Natural killer cell (primary cell): ENCODE results near the gene EEPD1. TPM values are rescaled to one million over a fixed set of nuclear protein-coding genes. Genes with fewer than 3 reads are reported as not detected.
"Not testable (repeated sequence)": the region's sequence is repeated elsewhere in the genome, so short reads cannot be mapped to it uniquely, and the experiment has no call there.

Experiments
- ATAC-seq, 3 donors: fragments of 150-1000 bp in 2 of 3; fragments of 200-7000 bp in 1 of 3; cut with Tn5 transposase; 1 replicate in 1 of 3; 2 replicates in 2 of 3; pipeline ENCODE4 v1.10.0; 2021; ENCODE audit warnings: mild to moderate bottlenecking in 2 of 3, moderate library complexity in 2 of 3
- DNase-seq, 2 donors: peaks; one replicate each; pipeline versions ENCODE4 v3.0.0 to v3.0.0-alpha.2; 2013 to 2021; ENCODE audit warnings: mixed read lengths in 1 of 2
- H3K27ac ChIP-seq: one replicate; pipeline ENCODE4 v1.5.1; 2013; ENCODE audit warnings: mild to moderate bottlenecking, low read length
- H3K27me3 ChIP-seq: one replicate; pipeline ENCODE4 v1.6.1; 2013; ENCODE audit warnings: low read length; ENCODE audit not compliant: control insufficient read depth, insufficient read depth
- H3K36me3 ChIP-seq: one replicate; pipeline ENCODE4 v1.6.1; 2013; ENCODE audit warnings: low read length; ENCODE audit not compliant: control insufficient read depth, insufficient read depth
- H3K4me1 ChIP-seq: one replicate; pipeline ENCODE4 v1.6.1; 2013; ENCODE audit warnings: low read length; ENCODE audit not compliant: control insufficient read depth, insufficient read depth
- H3K4me3 ChIP-seq: one replicate; pipeline ENCODE4 v1.5.1; 2013; ENCODE audit warnings: low read length
- H3K9me3 ChIP-seq: one replicate; pipeline ENCODE4 v1.6.1; 2013; ENCODE audit warnings: low read length; ENCODE audit not compliant: control insufficient read depth, insufficient read depth
- H3K27ac Mint-ChIP-seq, 2 donors: one replicate each; pipeline ENCODE4 v1.8.0; 2022; ENCODE audit warnings: mild to moderate bottlenecking in 2 of 2, mixed read lengths in 2 of 2, moderate library complexity in 1 of 2
- H3K27me3 Mint-ChIP-seq, 2 donors: one replicate each; pipeline ENCODE4 v1.8.0; 2022; ENCODE audit warnings: low read depth in 2 of 2, mixed read lengths in 2 of 2
- H3K36me3 Mint-ChIP-seq: one replicate; pipeline ENCODE4 v1.8.0; 2022; ENCODE audit warnings: mixed read lengths
- H3K4me1 Mint-ChIP-seq, 2 donors: one replicate each; pipeline ENCODE4 v1.8.0; 2022; ENCODE audit warnings: mixed read lengths in 2 of 2
- H3K4me3 Mint-ChIP-seq: one replicate; pipeline ENCODE4 v1.8.0; 2022; ENCODE audit warnings: mild to moderate bottlenecking, moderate library complexity, mixed read lengths
- H3K9me3 Mint-ChIP-seq, 2 donors: one replicate each; pipeline ENCODE4 v1.8.0; 2022; ENCODE audit warnings: mixed read lengths in 2 of 2
- WGBS: methylation state at CpG from one replicate; pipeline ENCODE4 v1.1.7; 2013; ENCODE audit warnings: missing lambda C conversion rate; ENCODE audit not compliant: insufficient coverage; 5-methylcytosine and 5-hydroxymethylcytosine counted together
- intact Hi-C: fragments of 100-400 bp; cut with micrococcal nuclease; formaldehyde crosslinking; loops from one replicate; pipeline ENCODE4 v1.14.2; 2022
- total RNA-seq, 4 donors: library from RNA; stranded (reverse); fragments of 120-200 nt in 1 of 4; gene quantifications; one replicate each; pipeline versions ENCODE4 v1.2.3 to v1.2.4, GENCODE V29; 2013 to 2022
- TF ChIP-seq, protein P1 (sequence below): fragments of 200-600 bp; IDR thresholded peaks from one replicate; pipeline ENCODE4 v1.8.0; 2022; ENCODE audit warnings: antibody characterized with exemption

Gene EEPD1
- total RNA-seq, 3 donors from 2014 or later (not counting 1 experiment from before 2014, with no cell fraction given): 0.45 to 4.9 (median 1.4) TPM

DNA sequence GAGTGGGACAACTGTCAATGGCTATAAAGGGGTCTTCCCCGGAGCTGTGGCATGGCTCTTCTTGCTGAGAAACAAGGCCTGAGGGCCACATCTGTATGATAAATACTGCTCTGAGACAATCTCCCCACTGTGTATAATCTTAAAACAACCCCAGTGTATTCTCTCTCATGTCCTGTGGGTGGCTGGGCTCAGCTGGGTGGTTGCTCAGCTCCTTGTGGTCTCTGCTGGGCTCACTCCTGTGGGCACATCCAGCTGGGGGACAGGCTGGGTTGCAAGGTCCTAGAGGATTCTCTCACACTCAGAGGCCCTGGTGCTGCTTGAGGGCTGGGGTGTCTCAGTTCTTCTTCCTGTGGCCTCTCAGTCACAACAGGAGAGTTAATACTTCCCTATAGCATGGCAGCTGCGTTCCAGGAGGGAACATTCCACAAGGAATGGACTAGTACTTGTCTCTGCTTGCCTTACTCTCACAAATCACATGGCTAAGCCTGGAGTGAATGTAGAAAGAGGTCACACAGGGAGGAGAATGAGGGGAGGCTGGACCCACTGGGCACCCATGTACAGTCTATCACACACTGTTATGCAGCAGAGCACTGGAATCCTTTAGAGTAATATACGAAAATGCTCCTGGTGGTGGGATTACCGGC, 4.5 kb upstream of the EEPD1 start:
- TF ChIP-seq, protein P1, sequence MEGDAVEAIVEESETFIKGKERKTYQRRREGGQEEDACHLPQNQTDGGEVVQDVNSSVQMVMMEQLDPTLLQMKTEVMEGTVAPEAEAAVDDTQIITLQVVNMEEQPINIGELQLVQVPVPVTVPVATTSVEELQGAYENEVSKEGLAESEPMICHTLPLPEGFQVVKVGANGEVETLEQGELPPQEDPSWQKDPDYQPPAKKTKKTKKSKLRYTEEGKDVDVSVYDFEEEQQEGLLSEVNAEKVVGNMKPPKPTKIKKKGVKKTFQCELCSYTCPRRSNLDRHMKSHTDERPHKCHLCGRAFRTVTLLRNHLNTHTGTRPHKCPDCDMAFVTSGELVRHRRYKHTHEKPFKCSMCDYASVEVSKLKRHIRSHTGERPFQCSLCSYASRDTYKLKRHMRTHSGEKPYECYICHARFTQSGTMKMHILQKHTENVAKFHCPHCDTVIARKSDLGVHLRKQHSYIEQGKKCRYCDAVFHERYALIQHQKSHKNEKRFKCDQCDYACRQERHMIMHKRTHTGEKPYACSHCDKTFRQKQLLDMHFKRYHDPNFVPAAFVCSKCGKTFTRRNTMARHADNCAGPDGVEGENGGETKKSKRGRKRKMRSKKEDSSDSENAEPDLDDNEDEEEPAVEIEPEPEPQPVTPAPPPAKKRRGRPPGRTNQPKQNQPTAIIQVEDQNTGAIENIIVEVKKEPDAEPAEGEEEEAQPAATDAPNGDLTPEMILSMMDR: no peak
- Histone ChIP-seq H3K36me3 (no peaks in the 10 kb centered on the region), H3K27me3 (peaks cover 2% of the 10 kb centered on the region), H3K9me3 (no peaks in the 10 kb centered on the region), H3K27ac (no peak overlapping the region), H3K4me3 (no peak overlapping the region), H3K4me1 (peaks cover 8% of the 10 kb centered on the region)
- H3K4me3 Mint-ChIP-seq: no peak overlapping the region
- peaks cover 5 to 10% of the 10 kb centered on the region in 2 donors for H3K4me1 Mint-ChIP-seq
- H3K27me3 Mint-ChIP-seq: peaks cover 4 to 18% of the 10 kb centered on the region in 2 donors
- no peaks in the 10 kb centered on the region for H3K9me3 Mint-ChIP-seq
- no peak for ATAC-seq
- intact Hi-C loops: no loop called here
- WGBS: 90% methylated on average over 4 of the region's 4 CpGs
- no peaks in the 10 kb centered on the region for H3K36me3 Mint-ChIP-seq
- DNase-seq: no peak
- no peak overlapping the region for H3K27ac Mint-ChIP-seq

DNA sequence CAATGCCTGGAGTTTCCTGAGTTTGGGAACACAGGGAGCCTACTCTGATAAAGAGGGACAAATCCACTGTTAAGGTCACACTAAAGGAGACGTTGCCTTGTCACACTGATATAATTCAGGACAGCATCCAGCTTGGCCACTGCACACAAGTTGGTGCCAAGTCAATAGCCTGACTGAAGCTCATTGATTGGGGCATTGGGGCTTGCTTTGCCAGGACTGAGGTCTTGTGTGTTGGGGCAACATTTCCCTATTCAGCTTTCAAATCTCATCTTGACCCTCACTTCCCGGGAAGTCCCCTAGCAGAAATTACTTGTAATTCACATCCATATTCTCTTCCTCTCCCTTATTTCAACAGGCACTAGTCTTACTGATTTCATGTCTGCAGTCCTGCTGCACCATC, 3.8 kb upstream of the EEPD1 start:
- intact Hi-C loops, H3K36me3 Mint-ChIP-seq, H3K4me3 ChIP-seq, H3K36me3 ChIP-seq, H3K4me3 Mint-ChIP-seq, H3K9me3 ChIP-seq, H3K27ac ChIP-seq, H3K9me3 Mint-ChIP-seq, ATAC-seq, H3K27ac Mint-ChIP-seq, DNase-seq, H3K27me3 ChIP-seq: not testable (repeated sequence)
- H3K4me1 Mint-ChIP-seq: peaks cover 5 to 17% of the 10 kb centered on the region in 2 donors
- peaks cover 15% of the 10 kb centered on the region for H3K4me1 ChIP-seq
- peaks cover 4 to 18% of the 10 kb centered on the region in 2 donors for H3K27me3 Mint-ChIP-seq
- whole genome bisulfite sequencing: no CpG with 5 or more reads among the region's 2 CpGs

DNA sequence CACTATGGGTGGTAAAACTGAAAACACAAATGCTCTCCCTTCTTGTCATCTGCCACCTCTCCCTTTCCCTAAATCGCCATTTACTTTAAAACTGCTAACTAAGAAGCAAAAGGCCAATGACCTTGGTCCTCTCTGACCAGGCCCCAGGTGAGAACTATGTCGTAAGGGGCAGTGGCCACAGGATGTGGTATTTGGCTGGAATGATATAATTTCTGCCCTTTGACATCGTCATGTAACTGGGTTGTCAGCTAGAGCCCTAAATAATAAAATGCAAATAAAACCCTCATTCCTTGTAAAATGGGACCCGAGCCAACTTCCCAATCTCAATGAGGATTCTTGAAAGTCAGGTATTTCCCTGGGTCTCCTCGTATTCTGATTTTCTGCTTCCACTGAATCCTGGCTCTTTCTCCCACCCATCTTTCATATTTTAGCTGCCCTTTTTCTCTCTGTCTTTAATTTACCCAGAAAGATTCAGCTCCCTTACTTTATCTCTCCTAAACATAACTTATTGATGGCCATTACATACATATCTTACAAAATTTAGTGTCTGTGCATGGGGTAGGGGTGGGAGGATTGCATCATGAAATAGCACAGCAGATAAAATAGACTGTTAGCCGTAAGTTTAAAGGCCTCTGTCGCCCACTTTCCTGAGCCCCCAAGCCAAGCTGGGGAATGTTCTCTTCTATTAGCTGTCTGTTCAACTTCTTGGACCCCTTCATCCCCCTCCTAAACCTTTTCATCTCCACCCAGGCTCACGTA, 3.2 kb upstream of the EEPD1 start:
- peaks cover 19% of the 10 kb centered on the region for H3K4me1 ChIP-seq
- H3K27me3 ChIP-seq: no peaks in the 10 kb centered on the region
- Mint-ChIP-seq H3K27me3 (peaks cover 1 to 12% of the 10 kb centered on the region in 2 donors), H3K27ac (no peak overlapping the region), H3K36me3 (no peaks in the 10 kb centered on the region), H3K4me1 (peaks cover 5 to 17% of the 10 kb centered on the region in 2 donors), H3K9me3 (no peaks in the 10 kb centered on the region), H3K4me3 (no peak overlapping the region)
- no peak overlapping the region for H3K27ac ChIP-seq
- no peaks in the 10 kb centered on the region for H3K36me3 ChIP-seq
- ATAC-seq (no peak), DNase-seq (no peak)
- 80% methylated on average over 6 of the region's 8 CpGs for WGBS
- H3K4me3 ChIP-seq: no peak overlapping the region
- TF ChIP-seq, protein P1: no peak
- intact Hi-C loops: loop anchor here (5.0 kb wide), 1 partner anchor 1113 kb away; the partner anchor contains the start of gene DPY19L1
- H3K9me3 ChIP-seq: no peaks in the 10 kb centered on the region
